ENCODE measurements around the gene ZNF124. TPM values are rescaled to one million over a fixed set of nuclear protein-coding genes. Genes with fewer than 3 reads are reported as not detected.
"Not testable (repeated sequence)": the region's sequence is repeated elsewhere in the genome, so short reads cannot be mapped to it uniquely, and the experiment has no call there.

The ZNF124 gene
- polyA plus RNA-seq, 2 of the 4 experiments (the other 2 are of a cell fraction) = 4.4 to 6.4 TPM

- ChIA-PET CTCF (no interaction called here), POLR2A (no interaction called here)
- ATAC-seq (no peak), DNase-seq (ENCODE audit: low read depth in 1 of 2, low spot score in 1 of 2) (no peak), FAIRE-seq (no peak)
- H3K27ac ChIP-seq = no peak overlapping the region
- no peak overlapping the region for H3K4me2 ChIP-seq
- 96% methylated on average over 2 of the region's 2 CpGs for WGBS (ENCODE audit: missing lambda C conversion rate)
- no peak overlapping the region for H3K4me3 ChIP-seq
- H3K4me1 ChIP-seq = no peaks in the 10 kb centered on the region
- peaks cover 90% of the 10 kb centered on the region for H3K9me3 ChIP-seq
- no peak for TF ChIP-seq TFCP2L1 (CRISPR knock-in tag; IDR thresholded peaks at IDR 0.05)
- no peak for TF ChIP-seq CTCF (IDR thresholded peaks at IDR 0.05)
- no peak for TF ChIP-seq CBX8 (IDR thresholded peaks at IDR 0.05)
- no peak for TF ChIP-seq JUNB (IDR thresholded peaks at IDR 0.05)
- TF ChIP-seq NFE2L2 (conservative IDR thresholded peaks at IDR 0.05; ENCODE audit: low read length) = no peak
- no peak for TF ChIP-seq RNF2 (IDR thresholded peaks at IDR 0.05; ENCODE audit: borderline replicate concordance, low read depth)
- TF ChIP-seq KDM5A (IDR thresholded peaks at IDR 0.05) = no peak
- no peak for TF ChIP-seq MAX (IDR thresholded peaks at IDR 0.05)
- TF ChIP-seq RARB (CRISPR knock-in tag; IDR thresholded peaks at IDR 0.05) = no peak
- no peak for TF ChIP-seq POLR2A (IDR thresholded peaks at IDR 0.05; ENCODE audit: low read length)
- no peak for TF ChIP-seq EHMT2 (IDR thresholded peaks at IDR 0.05; ENCODE audit: low read depth)
- TF ChIP-seq ZNF302 (CRISPR knock-in tag; IDR thresholded peaks at IDR 0.05) = no peak
- TF ChIP-seq HOXB5 (CRISPR knock-in tag; IDR thresholded peaks at IDR 0.05) = no peak
- TF ChIP-seq KDM1A (IDR thresholded peaks at IDR 0.05; ENCODE audit: low read depth) = no peak
- TF ChIP-seq MYC (IDR thresholded peaks at IDR 0.05; ENCODE audit: borderline replicate concordance, low read length) = no peak
- no peak for TF ChIP-seq ZSCAN20 (CRISPR knock-in tag; IDR thresholded peaks at IDR 0.05)
- TF ChIP-seq HOXA7 (CRISPR knock-in tag; IDR thresholded peaks at IDR 0.05) = no peak
- TF ChIP-seq, protein P1, sequence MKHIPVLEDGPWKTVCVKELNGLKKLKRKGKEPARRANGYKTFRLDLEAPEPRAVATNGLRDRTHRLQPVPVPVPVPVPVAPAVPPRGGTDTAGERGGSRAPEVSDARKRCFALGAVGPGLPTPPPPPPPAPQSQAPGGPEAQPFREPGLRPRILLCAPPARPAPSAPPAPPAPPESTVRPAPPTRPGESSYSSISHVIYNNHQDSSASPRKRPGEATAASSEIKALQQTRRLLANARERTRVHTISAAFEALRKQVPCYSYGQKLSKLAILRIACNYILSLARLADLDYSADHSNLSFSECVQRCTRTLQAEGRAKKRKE (CRISPR knock-in tag; IDR thresholded peaks at IDR 0.05; ENCODE audit: low read depth) = no peak
- TF ChIP-seq MAZ (IDR thresholded peaks at IDR 0.05; ENCODE audit: borderline replicate concordance, low read depth, low read length) = no peak
These were observed 24.0 kb downstream of the ZNF124 start for GRCh38 chr1:247147781-247148180.

DNA sequence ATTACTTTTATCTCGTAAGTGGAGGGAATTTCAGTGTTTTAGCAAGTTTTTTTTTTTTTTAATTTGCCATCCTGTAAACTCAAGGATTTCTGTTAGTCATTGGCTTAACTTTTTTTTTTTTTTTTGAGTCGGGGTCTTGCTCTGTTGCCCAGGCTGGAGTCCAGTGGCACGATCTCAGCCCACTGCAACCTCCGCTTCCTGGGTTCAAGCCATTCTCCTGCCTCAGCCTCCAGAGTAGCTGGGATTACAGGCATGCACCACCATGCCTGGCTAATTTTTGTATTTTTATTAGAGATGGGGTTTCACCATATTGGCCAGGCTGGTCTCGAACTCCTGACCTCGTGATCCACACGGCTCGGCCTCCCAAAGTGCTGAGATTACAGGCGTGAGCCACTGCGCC, 24.7 kb downstream of the ZNF124 start:
- H3K4me3 ChIP-seq; H3K4me1 ChIP-seq; H3K4me2 ChIP-seq; DNase-seq (ENCODE audit: low read depth in 1 of 2, low spot score in 1 of 2); FAIRE-seq; POLR2A ChIA-PET; ATAC-seq; H3K27ac ChIP-seq; CTCF ChIA-PET: not testable (repeated sequence)
- 97% methylated on average over 10 of the region's 10 CpGs for WGBS (ENCODE audit: missing lambda C conversion rate)
- H3K9me3 ChIP-seq = peaks cover 91% of the 10 kb centered on the region

DNA sequence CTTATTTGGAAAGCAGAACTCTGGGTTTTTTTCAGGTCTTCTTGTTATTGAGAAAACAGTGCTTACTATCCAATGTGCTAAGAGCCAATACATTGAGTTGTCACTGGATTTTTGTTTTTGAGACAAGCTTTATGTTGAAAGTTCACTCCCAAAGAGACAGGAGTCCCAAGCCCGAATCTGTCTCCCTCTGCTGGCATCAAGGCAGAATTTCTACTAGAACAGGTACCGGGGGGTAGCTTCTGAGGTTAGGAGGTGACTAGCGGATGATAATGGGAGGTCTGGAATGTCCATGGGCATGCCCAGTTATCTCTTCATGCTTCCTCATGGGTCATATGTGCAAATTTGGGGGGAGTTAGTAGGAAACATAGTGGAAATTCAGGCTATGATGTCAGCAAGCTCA, 25.1 kb downstream of the ZNF124 start:
- WGBS (ENCODE audit: missing lambda C conversion rate) = 90% methylated on average over 3 of the region's 3 CpGs

More for the DNA sequence above, 25.1 kb downstream of the ZNF124 start:
- no peak overlapping the region for H3K4me2 ChIP-seq
- ChIA-PET CTCF (no interaction called here), POLR2A (no interaction called here)
- H3K27ac ChIP-seq = no peak overlapping the region
- no peak for TF ChIP-seq RAD21 (conservative IDR thresholded peaks at IDR 0.05 in 1 of 2, IDR thresholded peaks at IDR 0.05 in 1 of 2)
- TF ChIP-seq MYC (IDR thresholded peaks at IDR 0.05; ENCODE audit: borderline replicate concordance, low read length) = no peak
- TF ChIP-seq TP53 (CRISPR knock-in tag; IDR thresholded peaks at IDR 0.05) = no peak
- no peak for TF ChIP-seq JUN (IDR thresholded peaks at IDR 0.05)
- TF ChIP-seq PBX3 (IDR thresholded peaks at IDR 0.05) = no peak
- TF ChIP-seq, protein P2, sequence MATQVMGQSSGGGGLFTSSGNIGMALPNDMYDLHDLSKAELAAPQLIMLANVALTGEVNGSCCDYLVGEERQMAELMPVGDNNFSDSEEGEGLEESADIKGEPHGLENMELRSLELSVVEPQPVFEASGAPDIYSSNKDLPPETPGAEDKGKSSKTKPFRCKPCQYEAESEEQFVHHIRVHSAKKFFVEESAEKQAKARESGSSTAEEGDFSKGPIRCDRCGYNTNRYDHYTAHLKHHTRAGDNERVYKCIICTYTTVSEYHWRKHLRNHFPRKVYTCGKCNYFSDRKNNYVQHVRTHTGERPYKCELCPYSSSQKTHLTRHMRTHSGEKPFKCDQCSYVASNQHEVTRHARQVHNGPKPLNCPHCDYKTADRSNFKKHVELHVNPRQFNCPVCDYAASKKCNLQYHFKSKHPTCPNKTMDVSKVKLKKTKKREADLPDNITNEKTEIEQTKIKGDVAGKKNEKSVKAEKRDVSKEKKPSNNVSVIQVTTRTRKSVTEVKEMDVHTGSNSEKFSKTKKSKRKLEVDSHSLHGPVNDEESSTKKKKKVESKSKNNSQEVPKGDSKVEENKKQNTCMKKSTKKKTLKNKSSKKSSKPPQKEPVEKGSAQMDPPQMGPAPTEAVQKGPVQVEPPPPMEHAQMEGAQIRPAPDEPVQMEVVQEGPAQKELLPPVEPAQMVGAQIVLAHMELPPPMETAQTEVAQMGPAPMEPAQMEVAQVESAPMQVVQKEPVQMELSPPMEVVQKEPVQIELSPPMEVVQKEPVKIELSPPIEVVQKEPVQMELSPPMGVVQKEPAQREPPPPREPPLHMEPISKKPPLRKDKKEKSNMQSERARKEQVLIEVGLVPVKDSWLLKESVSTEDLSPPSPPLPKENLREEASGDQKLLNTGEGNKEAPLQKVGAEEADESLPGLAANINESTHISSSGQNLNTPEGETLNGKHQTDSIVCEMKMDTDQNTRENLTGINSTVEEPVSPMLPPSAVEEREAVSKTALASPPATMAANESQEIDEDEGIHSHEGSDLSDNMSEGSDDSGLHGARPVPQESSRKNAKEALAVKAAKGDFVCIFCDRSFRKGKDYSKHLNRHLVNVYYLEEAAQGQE (IDR thresholded peaks at IDR 0.05) = no peak
- no peak for TF ChIP-seq ZSCAN20 (CRISPR knock-in tag; IDR thresholded peaks at IDR 0.05)
- TF ChIP-seq ESRRA (IDR thresholded peaks at IDR 0.05; ENCODE audit: borderline replicate concordance, low read length) = no peak
- no peak for TF ChIP-seq CHD4 (IDR thresholded peaks at IDR 0.05; ENCODE audit: borderline replicate concordance)
- TF ChIP-seq, protein P1 (CRISPR knock-in tag; IDR thresholded peaks at IDR 0.05; ENCODE audit: low read depth) = no peak
- no peak overlapping the region for H3K4me3 ChIP-seq
- H3K9me3 ChIP-seq = peaks cover 92% of the 10 kb centered on the region
- no peaks in the 10 kb centered on the region for H3K4me1 ChIP-seq
- ATAC-seq = no peak
- FAIRE-seq = no peak
- no peak for DNase-seq (ENCODE audit: low read depth in 1 of 2, low spot score in 1 of 2)
